Left lung (tissue), 10 donors: ENCODE results near the gene HLA-DQA2. TPM values are rescaled to one million over a fixed set of nuclear protein-coding genes. Genes with fewer than 3 reads are reported as not detected.

Experiments used
- ATAC-seq: fragments of 200-7000 bp; cut with Tn5 transposase; one replicate; pipeline ENCODE4 v1.9.1; 2020; ENCODE audit warnings: moderate library complexity
- DNase-seq, 4 donors: peaks; one replicate each; pipeline ENCODE4 v3.0.0-alpha.2; 2013 to 2020
- H3K27ac ChIP-seq, 2 donors: fragments of 200-600 bp; sonication (generic) in 1 of 2; one replicate each; pipeline versions ENCODE4 v1.5.0 to v1.8.0; 2020 to 2021
- H3K27me3 ChIP-seq, 2 donors: fragments of 200-600 bp; sonication (generic) in 1 of 2; one replicate each; pipeline versions ENCODE4 v1.5.0 to v1.8.0; 2020 to 2021
- H3K36me3 ChIP-seq, 2 donors: fragments of 200-600 bp; sonication (generic) in 1 of 2; one replicate each; pipeline versions ENCODE4 v1.5.0 to v1.8.0; 2020 to 2021
- H3K4me1 ChIP-seq, 2 donors: fragments of 200-600 bp; one replicate each; pipeline ENCODE4 v1.8.0; 2021
- H3K4me3 ChIP-seq, 2 donors: fragments of 200-600 bp; sonication (generic) in 1 of 2; one replicate each; pipeline versions ENCODE4 v1.5.0 to v1.8.0; 2020 to 2021; ENCODE audit warnings: mild to moderate bottlenecking in 1 of 2
- H3K9me3 ChIP-seq, 2 donors: fragments of 200-600 bp; sonication (generic) in 1 of 2; one replicate each; pipeline versions ENCODE4 v1.5.0 to v1.8.0; 2020 to 2021
- CTCF ChIP-seq, 2 donors: fragments of 200-600 bp; sonication (generic) in 1 of 2; IDR thresholded peaks; one replicate each; pipeline versions ENCODE4 v1.5.0 to v1.8.0; 2021; ENCODE audit warnings: antibody characterized with exemption in 2 of 2
- intact Hi-C, 2 donors: fragments of 100-400 bp; cut with DNase I; formaldehyde crosslinking; loops; one replicate each; pipeline versions ENCODE4 v1.11.2 to v1.14.2; 2022
- polyA plus RNA-seq, 6 donors: library from polyadenylated mRNA; unstranded; fragments of 120-200 nt; gene quantifications; one replicate each; pipeline ENCODE4 v1.2.1, GENCODE V29; 2013; ENCODE audit not compliant: insufficient read length in 6 of 6
- total RNA-seq, 2 donors: library from RNA; stranded (reverse); fragmentation: NEBNext Ultra II Directional; extraction: Animal tissue kit (Norgen Biotek cat#: 25700); gene quantifications; one replicate each; pipeline ENCODE4 v1.2.1, GENCODE V29; 2021
- donor health status: DM: no; HTN: yes; CAD: no.
- donor health status: DM: no; HTN: no; CAD: no.

HLA-DQA2 gene
- total and polyA plus RNA-seq, 8 donors: 0.37 to 7.0 (median 1.4) TPM

- Histone ChIP-seq H3K27ac (no peak overlapping the region), H3K27me3 (peaks cover 0 to 23% of the 10 kb centered on the region in 2 donors), H3K4me1 (peaks cover 0 to 4% of the 10 kb centered on the region in 2 donors), H3K9me3 (no peaks in the 10 kb centered on the region), H3K4me3 (no peak overlapping the region), H3K36me3 (no peaks in the 10 kb centered on the region)
- ATAC-seq (no peak), DNase-seq (no peak)
- intact Hi-C loops: no loop called here
- no peak for TF ChIP-seq CTCF (IDR thresholded peaks at IDR 0.05)
These were observed 18.5 kb downstream of the HLA-DQA2 start for GRCh38 chr6:32759669-32760068.

- DNase-seq (no peak), ATAC-seq (peak; percentile 54)
- Histone ChIP-seq H3K36me3 (no peaks in the 10 kb centered on the region), H3K9me3 (no peaks in the 10 kb centered on the region), H3K4me1 (peaks cover 0 to 4% of the 10 kb centered on the region in 2 donors), H3K4me3 (no peak overlapping the region), H3K27me3 (peaks cover 0 to 23% of the 10 kb centered on the region in 2 donors), H3K27ac (no peak overlapping the region)
- intact Hi-C loops: no loop called here
- TF ChIP-seq CTCF (IDR thresholded peaks at IDR 0.05): no peak
These were observed 19.9 kb downstream of the HLA-DQA2 start for GRCh38 chr6:32761072-32761471.

- no peak for TF ChIP-seq CTCF (IDR thresholded peaks at IDR 0.05)
- H3K27ac ChIP-seq: no peak overlapping the region
- intact Hi-C loops: no loop called here
These were observed 20.4 kb downstream of the HLA-DQA2 start for GRCh38 chr6:32761548-32761947.

GRCh38 chr6:32763421-32763820 lies 22.2 kb downstream of the HLA-DQA2 start, which contains the start of gene HLA-DQB2:
Gene HLA-DQB2 (minus strand): TSS chr6:32763532. CDS start chr6:32763470, 62 bp downstream.
- intact Hi-C loops: no loop called here
- DNase-seq: peak in 1 of 4 donors; percentile 16
- H3K27me3 ChIP-seq: peaks cover 0 to 24% of the 10 kb centered on the region in 2 donors
- H3K36me3 ChIP-seq: no peaks in the 10 kb centered on the region
- H3K27ac ChIP-seq: no peak within 1 kb of the TSS
- no peaks in the 10 kb centered on the region for H3K9me3 ChIP-seq
- H3K4me1 ChIP-seq: peaks cover 0 to 4% of the 10 kb centered on the region in 2 donors
- no peak within 1 kb of the TSS for H3K4me3 ChIP-seq
- ATAC-seq: no peak
- TF ChIP-seq CTCF (IDR thresholded peaks at IDR 0.05): no peak

More at GRCh38 chr6:32761548-32761947, 20.4 kb downstream of the HLA-DQA2 start:
- peaks cover 0 to 4% of the 10 kb centered on the region in 2 donors for H3K4me1 ChIP-seq
- no peaks in the 10 kb centered on the region for H3K36me3 ChIP-seq
- DNase-seq: peak in 1 of 4 donors; percentile 72
- H3K4me3 ChIP-seq: no peak overlapping the region
- peaks cover 0 to 23% of the 10 kb centered on the region in 2 donors for H3K27me3 ChIP-seq
- ATAC-seq: no peak
- no peaks in the 10 kb centered on the region for H3K9me3 ChIP-seq

- Histone ChIP-seq H3K4me3 (no peak overlapping the region), H3K4me1 (peaks cover 0 to 4% of the 10 kb centered on the region in 2 donors), H3K9me3 (no peaks in the 10 kb centered on the region), H3K27ac (no peak overlapping the region), H3K36me3 (no peaks in the 10 kb centered on the region), H3K27me3 (peaks cover 0 to 31% of the 10 kb centered on the region in 2 donors)
- ATAC-seq (peak; percentile 76), DNase-seq (no peak)
- intact Hi-C loops: no loop called here
- no peak for TF ChIP-seq CTCF (IDR thresholded peaks at IDR 0.05)
These were observed 22.9 kb downstream of the HLA-DQA2 start for GRCh38 chr6:32764048-32764447.
